Measurements from ENCODE around the gene STK38L. TPM values are rescaled to one million over a fixed set of nuclear protein-coding genes. Genes with fewer than 3 reads are reported as not detected.

Gene STK38L
- total RNA-seq, 1 experiment from 2014 or later, result 25.2 TPM

GRCh38 chr12:27347779-27348178 lies 103.7 kb downstream of the STK38L start:
- intact Hi-C loops (cut with micrococcal nuclease; ENCODE audit: unreplicated experiment), result no loop called here
- in situ Hi-C loops (cut with HindIII; ENCODE audit: low pct_unique_long_range_greater_than_20kb, low sequenced_read_pairs), result no loop called here
- no peak for TF ChIP-seq CTCF (IDR thresholded peaks at IDR 0.05)
- no peak for TF ChIP-seq POLR2AphosphoS5 (IDR thresholded peaks at IDR 0.05; ENCODE audit: low read depth, low read length)
- no peak for TF ChIP-seq REST (IDR thresholded peaks at IDR 0.05; ENCODE audit: insufficient read depth in 1 of 2, low read depth in 2 of 2, low read length in 1 of 2)
- no peak for TF ChIP-seq SIN3A (IDR thresholded peaks at IDR 0.05; ENCODE audit: borderline replicate concordance, insufficient read depth, low read depth, low read length)
- no peak for TF ChIP-seq TCF7L2 (IDR thresholded peaks at IDR 0.05; ENCODE audit: low read depth, low read length)
- no peak overlapping the region for H3K27ac ChIP-seq (ENCODE audit: low read length)
- H3K36me3 ChIP-seq (ENCODE audit: control insufficient read depth, insufficient read depth, low read length), result no peaks in the 10 kb centered on the region
- H3K4me1 ChIP-seq (ENCODE audit: control insufficient read depth, insufficient read depth, low read length), result peaks cover 16% of the 10 kb centered on the region; the same call in 1 of the 2 replicates
- DNase-seq (ENCODE audit: low read depth, low spot score), result no peak
- POLR2A ChIA-PET, result no interaction called here
- no peaks in the 10 kb centered on the region for H3K27me3 ChIP-seq (ENCODE audit: control insufficient read depth, insufficient read depth, low read length)
- BruUV-seq (replicated peaks), result no TSS peak
- no peak for ATAC-seq
- H3K4me3 ChIP-seq (ENCODE audit: low read depth in 2 of 2, low read length in 2 of 2), result no peak overlapping the region
- CTCF ChIA-PET, result no interaction called here
- no peaks in the 10 kb centered on the region for H3K9me3 ChIP-seq (ENCODE audit: control insufficient read depth, insufficient read depth, low read depth, low read length)

GRCh38 chr12:27351476-27351875 lies 107.4 kb downstream of the STK38L start:
- ChIA-PET CTCF (interaction anchor here (0.6 kb wide), 1 partner anchor 10 kb away, joined by 4 read pairs; no protein-coding TSS in a partner anchor), POLR2A (no interaction called here)
- in situ Hi-C loops (cut with HindIII; ENCODE audit: low pct_unique_long_range_greater_than_20kb, low sequenced_read_pairs), result no loop called here

More at GRCh38 chr12:27351476-27351875, 107.4 kb downstream of the STK38L start:
- TF ChIP-seq REST (IDR thresholded peaks at IDR 0.05; ENCODE audit: insufficient read depth in 1 of 2, low read depth in 2 of 2, low read length in 1 of 2), result no peak
- no peak for TF ChIP-seq POLR2AphosphoS5 (IDR thresholded peaks at IDR 0.05; ENCODE audit: low read depth, low read length)
- TF ChIP-seq SIN3A (IDR thresholded peaks at IDR 0.05; ENCODE audit: borderline replicate concordance, insufficient read depth, low read depth, low read length), result no peak
- no peak for TF ChIP-seq TCF7L2 (IDR thresholded peaks at IDR 0.05; ENCODE audit: low read depth, low read length)
- TF ChIP-seq CTCF (IDR thresholded peaks at IDR 0.05), result no peak
- Histone ChIP-seq H3K27me3 (ENCODE audit: control insufficient read depth, insufficient read depth, low read length) (no peaks in the 10 kb centered on the region), H3K9me3 (ENCODE audit: control insufficient read depth, insufficient read depth, low read depth, low read length) (no peaks in the 10 kb centered on the region), H3K27ac (ENCODE audit: low read length) (no peak overlapping the region), H3K36me3 (ENCODE audit: control insufficient read depth, insufficient read depth, low read length) (no peaks in the 10 kb centered on the region), H3K4me1 (ENCODE audit: control insufficient read depth, insufficient read depth, low read length) (no peaks in the 10 kb centered on the region), H3K4me3 (ENCODE audit: low read depth in 2 of 2, low read length in 2 of 2) (no peak overlapping the region)
- intact Hi-C loops (cut with micrococcal nuclease; ENCODE audit: unreplicated experiment), result no loop called here
- BruUV-seq (replicated peaks), result no TSS peak
- ATAC-seq, result no peak
- no peak for DNase-seq (ENCODE audit: low read depth, low spot score)
